ENCODE data around the gene MORN5. TPM values are rescaled to one million over a fixed set of nuclear protein-coding genes. Genes with fewer than 3 reads are reported as not detected.

Gene MORN5
- total RNA-seq, 1 experiment from 2014 or later, result not detected

- intact Hi-C loops (cut with micrococcal nuclease; ENCODE audit: unreplicated experiment), result no loop called here
- ATAC-seq (no peak), DNase-seq (ENCODE audit: low read depth, low spot score) (no peak)
- H3K27ac ChIP-seq (ENCODE audit: low read length), result no peak overlapping the region
- H3K27me3 ChIP-seq (ENCODE audit: control insufficient read depth, insufficient read depth, low read length), result no peaks in the 10 kb centered on the region
- no peaks in the 10 kb centered on the region for H3K9me3 ChIP-seq (ENCODE audit: control insufficient read depth, insufficient read depth, low read depth, low read length)
- no peak for TF ChIP-seq CTCF (IDR thresholded peaks at IDR 0.05)
- TF ChIP-seq REST (IDR thresholded peaks at IDR 0.05; ENCODE audit: insufficient read depth in 1 of 2, low read depth in 2 of 2, low read length in 1 of 2), result no peak
- no peaks in the 10 kb centered on the region for H3K36me3 ChIP-seq (ENCODE audit: control insufficient read depth, insufficient read depth, low read length)
- in situ Hi-C loops (cut with HindIII; ENCODE audit: low pct_unique_long_range_greater_than_20kb, low sequenced_read_pairs), result no loop called here
- no TSS peak for BruUV-seq (replicated peaks)
- CTCF ChIA-PET, result no interaction called here
- POLR2A ChIA-PET, result no interaction called here
- no peak overlapping the region for H3K4me3 ChIP-seq (ENCODE audit: low read depth in 2 of 2, low read length in 2 of 2)
- H3K4me1 ChIP-seq (ENCODE audit: control insufficient read depth, insufficient read depth, low read length), result no peaks in the 10 kb centered on the region
Observed at GRCh38 chr9:122188369-122188768, 28.7 kb downstream of the MORN5 start.

- ChIA-PET POLR2A (no interaction called here), CTCF (no interaction called here)
- Histone ChIP-seq H3K4me1 (ENCODE audit: control insufficient read depth, insufficient read depth, low read length) (no peaks in the 10 kb centered on the region), H3K36me3 (ENCODE audit: control insufficient read depth, insufficient read depth, low read length) (no peaks in the 10 kb centered on the region), H3K4me3 (ENCODE audit: low read depth in 2 of 2, low read length in 2 of 2) (no peak overlapping the region), H3K27me3 (ENCODE audit: control insufficient read depth, insufficient read depth, low read length) (no peaks in the 10 kb centered on the region), H3K27ac (ENCODE audit: low read length) (no peak overlapping the region), H3K9me3 (ENCODE audit: control insufficient read depth, insufficient read depth, low read depth, low read length) (no peaks in the 10 kb centered on the region)
- TF ChIP-seq POLR2AphosphoS5 (IDR thresholded peaks at IDR 0.05; ENCODE audit: low read depth, low read length) (no peak), REST (IDR thresholded peaks at IDR 0.05; ENCODE audit: insufficient read depth in 1 of 2, low read depth in 2 of 2, low read length in 1 of 2) (no peak), TCF7L2 (IDR thresholded peaks at IDR 0.05; ENCODE audit: low read depth, low read length) (no peak), SIN3A (IDR thresholded peaks at IDR 0.05; ENCODE audit: borderline replicate concordance, insufficient read depth, low read depth, low read length) (no peak), CTCF (IDR thresholded peaks at IDR 0.05) (no peak)
- intact Hi-C loops (cut with micrococcal nuclease; ENCODE audit: unreplicated experiment), result no loop called here
- DNase-seq (ENCODE audit: low read depth, low spot score) (peak; percentile 33), ATAC-seq (peak; percentile 68)
- BruUV-seq (replicated peaks), result no TSS peak
- in situ Hi-C loops (cut with HindIII; ENCODE audit: low pct_unique_long_range_greater_than_20kb, low sequenced_read_pairs), result no loop called here
Observed at GRCh38 chr9:122190597-122191381, 31.1 kb downstream of the MORN5 start.

Data from Panc1 (cell line).